Measurements from ENCODE around the gene DIRAS2.
A peak's percentile ranks its signal among the peaks of the same experiment; 100 is the strongest.
"Not testable (repeated sequence)": the region's sequence is repeated elsewhere in the genome, so short reads cannot be mapped to it uniquely, and the experiment has no call there.

Gene DIRAS2

GRCh38 chr9:90642570-90643539, at the start of gene DIRAS2:
DIRAS2 (minus strand) TSS chr9:90642824; CDS start chr9:90613827, 28,997 bp downstream.
- peak; percentile 54 for DNase-seq

- DNase-seq = no peak
Observed at GRCh38 chr9:90684736-90685135, 42.1 kb upstream of the DIRAS2 start.

- DNase-seq = no peak
Observed at GRCh38 chr9:90684106-90684505, 41.5 kb upstream of the DIRAS2 start.

- DNase-seq = no peak
Observed at GRCh38 chr9:90680534-90680933, 37.9 kb upstream of the DIRAS2 start.

- no peak for DNase-seq
Observed at GRCh38 chr9:90665072-90665471, 22.4 kb upstream of the DIRAS2 start.

GRCh38 chr9:90659650-90660364, 17.2 kb upstream of the DIRAS2 start:
- peak; percentile 72 for DNase-seq

GRCh38 chr9:90658783-90659182, 16.2 kb upstream of the DIRAS2 start:
- DNase-seq = no peak

GRCh38 chr9:90658181-90658580, 15.6 kb upstream of the DIRAS2 start:
- no peak for DNase-seq

GRCh38 chr9:90656876-90657275, 14.3 kb upstream of the DIRAS2 start:
- not testable (repeated sequence) for DNase-seq

- no peak for DNase-seq
Observed at GRCh38 chr9:90651246-90651645, 8.6 kb upstream of the DIRAS2 start.

- DNase-seq = no peak
Observed at GRCh38 chr9:90647843-90648242, 5.2 kb upstream of the DIRAS2 start.

GRCh38 chr9:90645721-90646120, 3.1 kb upstream of the DIRAS2 start:
- DNase-seq = no peak

GRCh38 chr9:90641884-90642487, 638 bp downstream of the DIRAS2 start:
- DNase-seq = no peak

GRCh38 chr9:90641086-90641485, 1.5 kb downstream of the DIRAS2 start:
- DNase-seq = no peak

GRCh38 chr9:90640361-90640760, 2.3 kb downstream of the DIRAS2 start:
- no peak for DNase-seq

- no peak for DNase-seq
Observed at GRCh38 chr9:90637626-90638025, 5.0 kb downstream of the DIRAS2 start.

- DNase-seq = no peak
Observed at GRCh38 chr9:90632647-90633207, 9.9 kb downstream of the DIRAS2 start.

- DNase-seq = no peak
Observed at GRCh38 chr9:90631964-90632363, 10.7 kb downstream of the DIRAS2 start.

GRCh38 chr9:90629991-90630390, 12.6 kb downstream of the DIRAS2 start:
- no peak for DNase-seq

GRCh38 chr9:90629354-90629753, 13.3 kb downstream of the DIRAS2 start:
- DNase-seq = no peak

GRCh38 chr9:90616806-90617205, 25.8 kb downstream of the DIRAS2 start:
- DNase-seq = no peak

- no peak for DNase-seq
Observed at GRCh38 chr9:90613502-90613901, 29.1 kb downstream of the DIRAS2 start.

- no peak for DNase-seq
Observed at GRCh38 chr9:90612957-90613356, 29.7 kb downstream of the DIRAS2 start.

Measured in fibroblast of skin of right quadriceps (primary cell).